GM19025 (cell line): ENCODE measurements around the gene RUBCN.
"Not testable (repeated sequence)": the region's sequence is repeated elsewhere in the genome, so short reads cannot be mapped to it uniquely, and the experiment has no call there.

Source experiments
- ATAC-seq: cut with Tn5 transposase; IDR thresholded peaks from one replicate; pipeline ENCODE4 v1.9.1; 2021; ENCODE audit warnings: mild to moderate bottlenecking, low read depth, moderate library complexity; ENCODE audit not compliant: unreplicated experiment

Gene RUBCN

DNA sequence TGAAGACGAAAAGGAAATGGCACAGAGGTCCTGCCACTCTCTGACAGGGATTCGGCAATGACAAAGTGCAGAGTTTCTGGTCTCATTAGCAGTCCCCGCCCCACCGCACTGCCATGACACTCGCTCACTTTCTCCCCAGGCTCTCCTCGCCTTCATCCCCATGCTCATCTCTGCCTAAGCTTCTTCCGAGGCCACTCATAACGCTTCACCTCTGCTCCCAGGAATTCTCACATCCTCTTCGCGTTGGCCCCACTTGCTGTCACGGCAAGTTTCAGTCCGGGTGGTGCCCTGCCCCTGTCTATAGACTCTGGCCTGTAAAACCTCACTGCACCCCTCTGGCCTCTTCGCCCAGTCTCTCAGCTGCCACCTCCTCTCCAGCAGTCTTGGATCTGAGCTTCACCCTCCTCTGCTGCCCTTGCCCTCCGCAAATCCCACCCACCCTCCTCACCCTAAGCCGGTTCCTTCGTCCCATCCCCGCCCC, 654 bp downstream of the RUBCN start:
- no peak for ATAC-seq

DNA sequence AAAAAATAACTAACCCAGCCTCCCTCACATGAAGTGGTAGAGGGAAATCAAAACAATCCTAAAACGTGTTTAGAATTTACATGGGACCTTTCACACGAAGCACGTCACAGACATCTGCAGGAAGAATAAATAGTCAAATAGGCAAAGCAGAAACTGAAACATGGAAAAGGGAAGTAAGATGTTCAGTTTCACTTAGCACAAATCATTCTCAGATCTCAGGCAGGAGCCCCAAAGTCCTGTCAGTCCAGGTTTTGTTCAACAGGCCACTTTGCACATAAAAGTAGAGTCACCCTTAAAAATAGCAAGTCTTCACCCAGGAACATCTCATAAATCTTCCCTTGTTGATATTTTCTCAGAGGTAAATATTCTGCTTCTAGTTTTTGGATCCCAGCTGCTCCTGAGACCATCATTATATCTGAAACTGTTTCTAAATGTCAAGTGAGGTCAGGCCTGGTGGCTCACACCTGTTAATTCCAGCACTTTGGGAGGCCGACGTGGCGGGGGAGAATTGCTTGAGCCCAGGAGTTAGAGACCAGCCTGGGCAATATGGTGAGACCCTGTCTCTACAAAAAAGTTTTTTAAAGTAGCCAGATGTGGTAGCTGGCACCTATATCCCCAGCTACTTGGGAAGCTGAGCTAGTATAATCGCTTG, 1.9 kb downstream of the RUBCN start:
- ATAC-seq: peak; percentile 30

GRCh38 chr3:197733042-197733441, 3.7 kb downstream of the RUBCN start:
- ATAC-seq: no peak

DNA sequence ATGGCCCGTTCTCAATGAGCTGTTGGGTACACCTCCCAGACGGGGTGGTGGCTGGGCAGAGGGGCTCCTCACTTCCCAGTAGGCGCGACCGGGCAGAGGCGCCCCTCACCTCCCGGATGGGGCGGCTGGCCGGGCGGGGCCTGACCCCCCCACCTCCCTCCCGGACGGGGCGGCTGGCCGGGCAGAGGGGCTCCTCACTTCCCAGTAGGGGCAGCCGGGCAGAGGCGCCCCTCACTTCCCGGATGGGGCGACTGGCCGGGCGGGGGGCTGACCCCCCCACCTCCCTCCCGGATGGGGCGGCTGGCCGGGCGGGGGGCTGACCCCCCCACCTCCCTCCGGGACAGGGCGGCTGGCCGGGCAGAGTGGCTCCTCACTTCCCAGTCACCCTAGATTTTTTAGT, 5.2 kb downstream of the RUBCN start:
- not testable (repeated sequence) for ATAC-seq

- not testable (repeated sequence) for ATAC-seq
Measured at GRCh38 chr3:197730770-197731169, 5.9 kb downstream of the RUBCN start.

DNA sequence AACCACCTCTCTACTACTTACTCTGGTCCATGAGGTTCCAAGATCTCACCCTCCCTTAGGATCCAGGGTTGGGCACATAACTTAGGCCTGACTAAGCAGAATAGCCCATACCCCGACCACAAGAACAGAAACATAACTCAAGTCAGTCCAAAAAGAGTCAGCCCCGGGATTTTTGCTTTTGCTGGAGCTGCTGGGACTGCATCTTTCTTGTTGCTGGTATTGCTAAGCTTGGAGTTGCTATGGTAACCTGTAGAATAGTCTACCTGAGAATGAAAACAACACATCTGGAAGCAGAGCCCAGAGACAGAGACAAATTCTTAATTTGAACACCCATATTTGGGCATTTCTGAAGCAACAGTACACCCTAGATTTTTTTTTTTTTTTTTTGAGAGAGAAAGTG, 6.5 kb downstream of the RUBCN start:
- ATAC-seq: no peak

- no peak for ATAC-seq
Measured at GRCh38 chr3:197728487-197728886, 8.2 kb downstream of the RUBCN start.

DNA sequence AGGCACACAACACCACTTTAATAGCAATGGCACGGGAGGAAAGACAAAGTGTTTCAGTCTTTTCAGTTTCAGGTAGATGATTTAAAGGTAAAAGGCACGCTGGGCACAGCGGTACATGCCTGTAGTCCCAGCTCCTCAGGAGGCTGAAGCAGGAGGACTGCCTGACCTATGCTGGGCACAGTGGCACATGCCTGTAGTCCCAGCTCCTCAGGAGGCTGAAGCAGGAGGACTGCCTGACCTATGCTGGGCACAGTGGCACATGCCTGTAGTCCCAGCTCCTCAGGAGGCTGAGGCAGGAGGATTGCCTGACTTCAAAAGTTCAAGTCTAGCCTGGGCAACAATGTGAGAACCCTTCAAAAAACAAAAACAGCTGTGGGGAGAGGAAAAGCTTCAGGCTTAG, 8.8 kb downstream of the RUBCN start:
- not testable (repeated sequence) for ATAC-seq

GRCh38 chr3:197722734-197723133, 14.0 kb downstream of the RUBCN start:
- ATAC-seq: no peak

- ATAC-seq: no peak
Measured at GRCh38 chr3:197720694-197721093, 16.0 kb downstream of the RUBCN start.

DNA sequence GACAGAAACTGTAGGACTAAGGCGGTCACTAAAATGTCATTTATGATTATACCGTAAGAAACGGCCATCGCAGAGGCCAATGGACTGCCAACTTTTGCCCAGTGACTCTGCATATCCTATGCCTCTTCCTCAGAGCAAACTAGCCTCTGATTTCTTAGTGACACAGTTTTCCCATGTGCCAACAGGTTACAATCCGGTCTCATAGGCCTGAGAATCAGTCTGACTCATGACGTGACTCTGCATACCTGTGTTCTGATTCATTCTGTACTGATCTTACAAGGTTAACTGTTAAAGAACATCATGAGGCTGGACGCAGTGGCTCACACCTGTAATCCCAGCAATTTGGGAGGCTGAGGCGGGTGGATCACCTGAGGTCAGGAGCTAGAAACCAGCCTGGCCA, 17.8 kb downstream of the RUBCN start:
- no peak for ATAC-seq

- no peak for ATAC-seq
Measured at GRCh38 chr3:197714251-197714650, 22.5 kb downstream of the RUBCN start.

DNA sequence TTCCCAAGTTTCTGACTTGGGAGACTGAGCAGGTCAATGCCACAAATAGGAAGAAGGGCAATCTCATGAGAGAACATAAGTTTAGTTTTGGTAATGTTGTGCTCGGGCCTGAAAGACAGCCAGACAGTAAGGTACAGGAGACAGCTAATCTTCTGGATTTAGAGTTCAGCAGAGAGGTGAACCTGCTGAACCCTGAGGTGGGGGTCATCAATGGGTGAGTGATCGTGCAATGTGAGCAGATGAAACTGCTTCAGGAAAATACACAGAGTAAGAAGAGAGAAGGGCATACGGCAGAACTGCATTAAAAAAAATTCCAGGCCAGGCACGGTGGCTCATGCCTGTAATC, 23.3 kb downstream of the RUBCN start:
- no peak for ATAC-seq

DNA sequence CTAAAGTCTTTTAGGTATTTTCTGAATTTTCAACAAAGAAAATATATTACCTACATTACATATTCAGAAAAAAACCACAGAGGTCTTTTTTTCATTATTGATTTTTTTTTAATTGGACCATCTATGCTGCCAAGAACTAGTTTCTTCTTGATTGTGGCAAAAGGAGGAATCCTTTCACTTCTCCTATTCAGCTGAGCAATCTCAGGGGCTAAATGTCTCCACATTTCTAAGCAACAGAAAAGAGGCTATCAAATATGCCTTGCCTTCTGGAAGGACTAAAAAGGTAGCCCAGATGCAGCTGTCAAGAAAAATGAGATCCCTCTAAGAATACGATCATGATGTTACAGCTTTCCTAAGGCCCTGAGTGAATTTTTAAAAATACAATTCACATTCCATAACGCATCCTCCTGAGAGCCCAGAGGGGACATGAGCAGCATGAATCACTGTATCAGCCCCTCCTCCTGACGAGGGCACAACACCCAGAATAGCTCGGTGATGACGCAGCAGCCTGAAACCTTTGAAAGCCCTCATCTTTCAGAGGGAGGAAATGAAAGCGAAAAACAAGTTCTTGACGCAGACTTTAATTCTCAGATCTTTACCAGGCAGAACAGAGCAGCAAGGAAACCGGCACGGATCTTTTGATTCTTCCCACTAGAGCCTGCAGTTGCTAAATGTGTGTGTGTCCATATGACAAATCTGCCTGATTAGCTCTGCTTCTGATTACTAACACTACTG, 24.6 kb downstream of the RUBCN start:
- peak; percentile 85 for ATAC-seq

- ATAC-seq: not testable (repeated sequence)
Measured at GRCh38 chr3:197710965-197711364, 25.7 kb downstream of the RUBCN start.

- no peak for ATAC-seq
Measured at GRCh38 chr3:197709135-197709534, 27.6 kb downstream of the RUBCN start.

DNA sequence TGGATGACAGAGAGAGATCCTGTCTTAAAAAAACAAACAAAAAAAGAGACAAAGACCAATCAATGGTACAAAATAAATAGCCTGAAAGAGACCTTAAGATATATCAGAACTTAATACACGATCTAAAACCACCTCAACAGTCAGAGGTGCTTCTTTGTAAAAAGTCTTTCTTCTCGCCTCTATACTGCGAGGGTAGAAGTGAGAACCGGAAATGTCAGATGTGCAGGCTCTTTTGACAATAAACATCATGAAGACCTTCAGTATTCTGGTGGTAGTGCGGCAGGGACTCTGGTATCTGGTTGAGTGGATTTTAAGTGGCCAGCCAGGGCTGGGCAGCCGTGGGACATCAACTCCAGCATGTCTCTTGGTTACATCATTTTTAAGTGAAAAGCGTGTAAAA, 30.0 kb downstream of the RUBCN start:
- ATAC-seq: no peak

DNA sequence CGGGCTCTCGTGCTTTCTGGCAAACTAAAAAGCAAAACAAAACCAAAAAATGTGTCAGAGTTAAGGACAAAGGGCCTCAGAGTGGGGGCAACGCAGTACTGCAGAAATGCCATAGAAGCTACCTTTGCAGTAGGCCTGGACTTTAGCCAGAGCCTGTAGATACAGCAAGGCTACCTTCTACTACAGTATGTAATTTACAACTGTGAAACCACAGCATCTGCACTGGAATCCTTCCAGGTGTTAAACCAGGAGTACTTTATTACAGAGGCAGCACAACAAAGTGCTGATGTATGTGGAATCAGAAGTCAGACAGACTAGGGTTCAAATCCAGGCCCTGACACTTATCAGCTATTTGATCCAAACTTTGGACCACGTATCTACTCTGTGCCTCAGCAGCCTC, 34.9 kb downstream of the RUBCN start:
- no peak for ATAC-seq

GRCh38 chr3:197700095-197700494, 36.6 kb downstream of the RUBCN start:
- ATAC-seq: no peak

DNA sequence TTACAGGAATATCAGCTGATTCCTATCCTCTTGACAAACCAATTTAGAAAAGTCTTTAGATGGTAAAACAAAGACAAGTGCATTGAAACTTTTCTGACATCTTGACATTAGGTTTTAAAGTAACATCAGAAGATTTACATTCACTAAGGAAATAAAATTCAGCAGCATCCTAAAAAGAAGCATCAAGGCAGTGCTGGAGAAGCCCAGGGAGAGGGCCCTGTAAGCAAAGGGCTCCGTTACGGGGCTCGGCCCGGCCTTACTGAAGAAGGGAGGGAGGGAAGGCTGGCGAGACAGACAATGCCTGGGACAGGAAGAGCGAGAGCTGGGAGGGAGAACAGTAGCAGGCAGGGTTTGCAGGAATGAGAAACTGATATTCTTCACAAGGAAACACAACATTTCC, 39.3 kb downstream of the RUBCN start:
- no peak for ATAC-seq

GRCh38 chr3:197694251-197694650, 42.5 kb downstream of the RUBCN start:
- no peak for ATAC-seq

GRCh38 chr3:197692641-197693040, 44.1 kb downstream of the RUBCN start:
- no peak for ATAC-seq
